Measurements from ENCODE around the gene LDLRAD2.

DNA sequence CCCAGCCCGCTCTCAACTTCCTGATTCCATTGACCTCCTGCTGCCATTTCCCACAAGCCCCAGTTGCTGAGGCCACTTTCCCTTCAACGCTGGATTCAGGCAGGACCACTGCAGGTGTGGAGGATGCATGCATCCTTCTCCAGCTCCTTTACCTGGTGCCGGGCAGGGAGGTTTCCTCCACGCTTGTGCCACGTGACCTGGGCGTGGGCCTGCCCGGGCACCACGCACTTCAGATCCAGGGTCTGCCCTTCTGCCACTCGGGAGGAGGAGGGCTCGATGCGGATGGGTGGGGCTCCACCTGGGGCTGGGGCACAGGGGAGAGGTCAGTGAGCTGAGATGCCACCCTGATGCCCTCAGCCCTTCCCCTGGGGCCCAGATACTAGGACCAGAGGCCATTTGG, 31.9 kb downstream of the LDLRAD2 start:
- TF ChIP-seq, protein P1, sequence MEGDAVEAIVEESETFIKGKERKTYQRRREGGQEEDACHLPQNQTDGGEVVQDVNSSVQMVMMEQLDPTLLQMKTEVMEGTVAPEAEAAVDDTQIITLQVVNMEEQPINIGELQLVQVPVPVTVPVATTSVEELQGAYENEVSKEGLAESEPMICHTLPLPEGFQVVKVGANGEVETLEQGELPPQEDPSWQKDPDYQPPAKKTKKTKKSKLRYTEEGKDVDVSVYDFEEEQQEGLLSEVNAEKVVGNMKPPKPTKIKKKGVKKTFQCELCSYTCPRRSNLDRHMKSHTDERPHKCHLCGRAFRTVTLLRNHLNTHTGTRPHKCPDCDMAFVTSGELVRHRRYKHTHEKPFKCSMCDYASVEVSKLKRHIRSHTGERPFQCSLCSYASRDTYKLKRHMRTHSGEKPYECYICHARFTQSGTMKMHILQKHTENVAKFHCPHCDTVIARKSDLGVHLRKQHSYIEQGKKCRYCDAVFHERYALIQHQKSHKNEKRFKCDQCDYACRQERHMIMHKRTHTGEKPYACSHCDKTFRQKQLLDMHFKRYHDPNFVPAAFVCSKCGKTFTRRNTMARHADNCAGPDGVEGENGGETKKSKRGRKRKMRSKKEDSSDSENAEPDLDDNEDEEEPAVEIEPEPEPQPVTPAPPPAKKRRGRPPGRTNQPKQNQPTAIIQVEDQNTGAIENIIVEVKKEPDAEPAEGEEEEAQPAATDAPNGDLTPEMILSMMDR (conservative IDR thresholded peaks at IDR 0.05; ENCODE audit: low read depth, low read length), result no peak
- no peak for TF ChIP-seq RFX5 (IDR thresholded peaks at IDR 0.05; ENCODE audit: low read depth, low read length)
- TF ChIP-seq, protein P2, sequence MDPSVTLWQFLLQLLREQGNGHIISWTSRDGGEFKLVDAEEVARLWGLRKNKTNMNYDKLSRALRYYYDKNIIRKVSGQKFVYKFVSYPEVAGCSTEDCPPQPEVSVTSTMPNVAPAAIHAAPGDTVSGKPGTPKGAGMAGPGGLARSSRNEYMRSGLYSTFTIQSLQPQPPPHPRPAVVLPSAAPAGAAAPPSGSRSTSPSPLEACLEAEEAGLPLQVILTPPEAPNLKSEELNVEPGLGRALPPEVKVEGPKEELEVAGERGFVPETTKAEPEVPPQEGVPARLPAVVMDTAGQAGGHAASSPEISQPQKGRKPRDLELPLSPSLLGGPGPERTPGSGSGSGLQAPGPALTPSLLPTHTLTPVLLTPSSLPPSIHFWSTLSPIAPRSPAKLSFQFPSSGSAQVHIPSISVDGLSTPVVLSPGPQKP (IDR thresholded peaks at IDR 0.05; ENCODE audit: borderline replicate concordance, low read depth, low read length), result no peak
- TF ChIP-seq RCOR1 (IDR thresholded peaks at IDR 0.05; ENCODE audit: insufficient replicate concordance, low read length), result no peak
- no peak for TF ChIP-seq NFE2L2 (IDR thresholded peaks at IDR 0.05; ENCODE audit: low read depth, low read length)
- no peak for TF ChIP-seq SMC3 (IDR thresholded peaks at IDR 0.05; ENCODE audit: low read depth, low read length)
- TF ChIP-seq POLR2A (IDR thresholded peaks at IDR 0.05; ENCODE audit: low read depth, low read length), result no peak
- no peak for TF ChIP-seq RAD21 (IDR thresholded peaks at IDR 0.05; ENCODE audit: low read length)
- no peak for TF ChIP-seq BHLHE40 (IDR thresholded peaks at IDR 0.05; ENCODE audit: low read depth, low read length)
- TF ChIP-seq MAZ (IDR thresholded peaks at IDR 0.05; ENCODE audit: borderline replicate concordance, low read depth, low read length), result no peak
- TF ChIP-seq MXI1 (IDR thresholded peaks at IDR 0.05; ENCODE audit: borderline replicate concordance, low read depth, low read length), result no peak
- TF ChIP-seq, protein P3, sequence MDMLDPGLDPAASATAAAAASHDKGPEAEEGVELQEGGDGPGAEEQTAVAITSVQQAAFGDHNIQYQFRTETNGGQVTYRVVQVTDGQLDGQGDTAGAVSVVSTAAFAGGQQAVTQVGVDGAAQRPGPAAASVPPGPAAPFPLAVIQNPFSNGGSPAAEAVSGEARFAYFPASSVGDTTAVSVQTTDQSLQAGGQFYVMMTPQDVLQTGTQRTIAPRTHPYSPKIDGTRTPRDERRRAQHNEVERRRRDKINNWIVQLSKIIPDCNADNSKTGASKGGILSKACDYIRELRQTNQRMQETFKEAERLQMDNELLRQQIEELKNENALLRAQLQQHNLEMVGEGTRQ (IDR thresholded peaks at IDR 0.05; ENCODE audit: low read depth, low read length), result no peak
- TF ChIP-seq CEBPB (IDR thresholded peaks at IDR 0.05; ENCODE audit: low read depth, low read length), result no peak

Data from IMR-90 (cell line).